Heart right ventricle (tissue), 16 donors: ENCODE results near the gene MYO3B. TPM values are rescaled to one million over a fixed set of nuclear protein-coding genes. Genes with fewer than 3 reads are reported as not detected.
"Not testable (repeated sequence)": the region's sequence is repeated elsewhere in the genome, so short reads cannot be mapped to it uniquely, and the experiment has no call there.

ENCODE experiments used
- ATAC-seq, 8 donors: fragments of 200-7000 bp; cut with Tn5 transposase; one replicate each; pipeline ENCODE4 v1.9.1; 2020; ENCODE audit warnings: mild to moderate bottlenecking in 8 of 8, moderate library complexity in 8 of 8, moderate number of reproducible peaks in 1 of 8
- DNase-seq, 2 donors: peaks; one replicate each; pipeline ENCODE4 v3.0.0-alpha.2; 2020
- H3K27ac ChIP-seq, 10 donors: fragments of 200-600 bp; sonication (generic) in 2 of 10; one replicate each; pipeline versions ENCODE4 v1.5.0 to v1.8.0; 2020 to 2022; ENCODE audit warnings: mild to moderate bottlenecking in 3 of 10
- H3K27me3 ChIP-seq, 7 donors: fragments of 200-600 bp; one replicate each; pipeline ENCODE4 v1.8.0; 2021 to 2022; ENCODE audit warnings: mild to moderate bottlenecking in 2 of 7
- H3K36me3 ChIP-seq, 9 donors: fragments of 200-600 bp; sonication (generic) in 1 of 9; one replicate each; pipeline versions ENCODE4 v1.5.0 to v1.8.0; 2020 to 2022; ENCODE audit warnings: mild to moderate bottlenecking in 2 of 9
- H3K4me1 ChIP-seq, 9 donors: fragments of 200-600 bp; sonication (generic) in 1 of 9; one replicate each; pipeline versions ENCODE4 v1.5.0 to v1.8.0; 2020 to 2022; ENCODE audit warnings: mild to moderate bottlenecking in 4 of 9
- H3K4me3 ChIP-seq, 10 donors: fragments of 200-600 bp; sonication (generic) in 2 of 10; one replicate each; pipeline versions ENCODE4 v1.5.0 to v1.8.0; 2020 to 2022; ENCODE audit warnings: mild to moderate bottlenecking in 7 of 10, moderate library complexity in 2 of 10
- H3K9me3 ChIP-seq, 11 donors: fragments of 200-600 bp in 10 of 11; sonication (generic) in 2 of 11; one replicate each; pipeline versions ENCODE4 v1.5.0 to v1.8.0; 2013 to 2022; ENCODE audit warnings: mild to moderate bottlenecking in 2 of 11, control low read depth in 1 of 11, moderate library complexity in 1 of 11
- CTCF ChIP-seq, 9 donors: fragments of 200-600 bp; sonication (generic) in 2 of 9; IDR thresholded peaks; one replicate each; pipeline versions ENCODE4 v1.5.0 to v1.8.0; 2021 to 2022; ENCODE audit warnings: antibody characterized with exemption in 9 of 9, mild to moderate bottlenecking in 5 of 9, moderate library complexity in 1 of 9
- WGBS, 2 donors: extraction: QIAGEN DNeasy Blood & Tissue Kit; methylation state at CpG; one replicate each; pipeline ENCODE4 v1.1.7; 2013; ENCODE audit warnings: inconsistent platforms in 1 of 2; 5-methylcytosine and 5-hydroxymethylcytosine counted together
- intact Hi-C, 10 donors: fragments of 100-400 bp; cut with DNase I; formaldehyde crosslinking; loops; one replicate each; pipeline versions ENCODE4 v1.11.1 to v1.14.2; 2022
- polyA plus RNA-seq, 2 donors: library from polyadenylated mRNA; stranded (reverse); fragments of 200-250 nt; gene quantifications; one replicate each; pipeline ENCODE4 v1.2.3, GENCODE V29; 2013
- total RNA-seq, 10 donors: library from RNA; stranded (reverse); fragmentation: NEBNext Ultra II Directional in 3 of 10; extraction: Animal tissue kit (Norgen Biotek cat#: 25700) in 3 of 10; gene quantifications; one replicate each; pipeline versions ENCODE4 v1.2.1 to v1.2.4, GENCODE V29; 2021 to 2023
- donor health status: Arrhythmogenic right ventricular cardiomyopathy.
- donor health status: ischemic (EF 13 %, LVEDD 7.1; RV severe dilation, severe dysfunction).
- donor health status: healthy with polysubstance abuse.
- donor health status: DM: no; HTN: yes; CAD: no.
- donor health status: DM: no; HTN: no; CAD: no.
- donor health status: ischemic (EF 25% LVEDD 6.9; RV normal size, moderate dysfunction).
- donor health status: ischemic (EF 25% LVEDD 5.7; RV mildly dilated, moderate dysfunction).
- donor health status: healthy.
- donor health status: DM: yes; HTN: yes; CAD: no.
- donor health status: Ischemic cardiomyopathy.
- donor health status: ischemic (EF 35%, LVEDD 5.7; RV mildly dilated, moderate dysfunction).
- donor health status: nonischemic (EF 11% LVEDD 7.7; RV severe dilation, severe dysfunction).
- donor health status: DM: yes; HTN: yes; CAD: no.
- donor health status: PGD.
- donor health status: ischemic (EF 29% LVEDD 5.4; RV normal size, mild dysfunction).
- donor health status: nonischemic (EF 23%, LVEDD 6.1; RV moderate dilation, normal function).

Gene MYO3B
- total and polyA plus RNA-seq, 12 donors: 0.05 to 0.21 (median 0.09) TPM; not detected in 8

GRCh38 chr2:170262806-170263205, 84.9 kb downstream of the MYO3B start:
- no peaks in the 10 kb centered on the region for H3K4me1 ChIP-seq
- intact Hi-C loops: no loop called here
- H3K4me3 ChIP-seq: no peak overlapping the region
- H3K27me3 ChIP-seq: no peaks in the 10 kb centered on the region
- DNase-seq (no peak), ATAC-seq (no peak)
- TF ChIP-seq CTCF (IDR thresholded peaks at IDR 0.05): no peak
- peaks cover 0 to 45% (median 0%) of the 10 kb centered on the region in 11 donors for H3K9me3 ChIP-seq
- no peak overlapping the region for H3K27ac ChIP-seq
- WGBS, 2 donors: 80 to 83% methylated on average over 4 of the region's 4 CpGs
- H3K36me3 ChIP-seq: no peaks in the 10 kb centered on the region

GRCh38 chr2:170263728-170264521, 86.0 kb downstream of the MYO3B start:
- H3K4me1 ChIP-seq, H3K27ac ChIP-seq, H3K36me3 ChIP-seq, H3K4me3 ChIP-seq, ATAC-seq, DNase-seq, H3K27me3 ChIP-seq, intact Hi-C loops: not testable (repeated sequence)
- 37 to 42% methylated on average over 7 of the region's 7 CpGs for WGBS, 2 donors
- peaks cover 0 to 45% (median 0%) of the 10 kb centered on the region in 11 donors for H3K9me3 ChIP-seq

GRCh38 chr2:170264522-170264860, 86.5 kb downstream of the MYO3B start:
- Histone ChIP-seq H3K9me3 (peaks cover 0 to 39% (median 0%) of the 10 kb centered on the region in 11 donors), H3K27me3 (no peaks in the 10 kb centered on the region), H3K4me1 (no peaks in the 10 kb centered on the region), H3K36me3 (no peaks in the 10 kb centered on the region), H3K27ac (no peak overlapping the region), H3K4me3 (no peak overlapping the region)
- DNase-seq: no peak
- WGBS, 2 donors: 81 to 91% methylated on average over 2 of the region's 2 CpGs
- ATAC-seq: no peak
- intact Hi-C loops: no loop called here
- no peak for TF ChIP-seq CTCF (IDR thresholded peaks at IDR 0.05)

- Histone ChIP-seq H3K9me3 (peaks cover 0 to 36% (median 0%) of the 10 kb centered on the region in 11 donors), H3K27ac (no peak overlapping the region), H3K4me3 (no peak overlapping the region), H3K27me3 (no peaks in the 10 kb centered on the region), H3K36me3 (no peaks in the 10 kb centered on the region), H3K4me1 (no peaks in the 10 kb centered on the region)
- DNase-seq (no peak), ATAC-seq (no peak)
- intact Hi-C loops: no loop called here
- no peak for TF ChIP-seq CTCF (IDR thresholded peaks at IDR 0.05)
These were observed 86.9 kb downstream of the MYO3B start for GRCh38 chr2:170264865-170265264.

GRCh38 chr2:170265321-170265720, 87.4 kb downstream of the MYO3B start:
- TF ChIP-seq CTCF (IDR thresholded peaks at IDR 0.05): no peak
- Histone ChIP-seq H3K4me3 (no peak overlapping the region), H3K27me3 (no peaks in the 10 kb centered on the region), H3K4me1 (no peaks in the 10 kb centered on the region), H3K27ac (no peak overlapping the region), H3K36me3 (no peaks in the 10 kb centered on the region), H3K9me3 (peaks cover 0 to 31% (median 0%) of the 10 kb centered on the region in 11 donors)
- ATAC-seq (no peak), DNase-seq (no peak)
- intact Hi-C loops: no loop called here
